Hepatocyte (in vitro differentiated cells): Measurements from ENCODE around the gene SEMA6A. TPM values are rescaled to one million over a fixed set of nuclear protein-coding genes. Genes with fewer than 3 reads are reported as not detected.

Experiments
- DNase-seq: peaks from one replicate; pipeline ENCODE4 v3.0.0-alpha.2; 2016; ENCODE audit warnings: low spot score
- H2AFZ ChIP-seq: fragments of 200-600 bp; sonication (generic); 2 replicates; pipeline ENCODE4 v1.6.0; 2016; ENCODE audit warnings: antibody characterized with exemption, mild to moderate bottlenecking
- H3K27ac ChIP-seq: fragments of 200-600 bp; sonication (generic); 2 replicates; pipeline ENCODE4 v1.5.1; 2016; ENCODE audit warnings: mild to moderate bottlenecking
- H3K27me3 ChIP-seq: fragments of 200-600 bp; sonication (generic); 2 replicates; pipeline ENCODE4 v1.6.1; 2016
- H3K36me3 ChIP-seq: fragments of 200-600 bp; sonication (generic); replicated peaks from 2 replicates; pipeline ENCODE4 v1.5.1; 2016; ENCODE audit warnings: low read depth; ENCODE audit not compliant: insufficient read depth
- H3K4me1 ChIP-seq: fragments of 200-600 bp; sonication (generic); 2 replicates; pipeline ENCODE4 v1.5.1; 2016; ENCODE audit warnings: mild to moderate bottlenecking, moderate library complexity; ENCODE audit not compliant: insufficient read depth
- H3K4me2 ChIP-seq: fragments of 200-600 bp; sonication (generic); 2 replicates; pipeline ENCODE4 v1.6.0; 2016
- H3K4me3 ChIP-seq: fragments of 200-600 bp; sonication (generic); 2 replicates; pipeline ENCODE4 v1.5.1; 2016; ENCODE audit warnings: mild to moderate bottlenecking
- H3K79me2 ChIP-seq: fragments of 200-600 bp; sonication (generic); 2 replicates; pipeline ENCODE4 v1.6.0; 2017; ENCODE audit warnings: mild to moderate bottlenecking
- H3K9me2 ChIP-seq: fragments of 200-600 bp; sonication (generic); replicated peaks from 2 replicates; pipeline ENCODE4 v1.6.0; 2017; ENCODE audit warnings: mild to moderate bottlenecking; ENCODE audit not compliant: insufficient read depth
- H3K9me3 ChIP-seq: fragments of 200-600 bp; sonication (generic); 2 replicates; pipeline ENCODE4 v1.5.1; 2016; ENCODE audit warnings: low read depth, mild to moderate bottlenecking
- H4K20me1 ChIP-seq: fragments of 200-600 bp; sonication (generic); 2 replicates; pipeline ENCODE4 v1.6.0; 2016; ENCODE audit warnings: mild to moderate bottlenecking; ENCODE audit not compliant: insufficient read depth, poor library complexity, severe bottlenecking
- CTCF ChIP-seq: fragments of 200-600 bp; sonication (generic); IDR thresholded peaks from 2 replicates; pipeline ENCODE4 v1.5.1; 2016; ENCODE audit warnings: antibody characterized with exemption, mild to moderate bottlenecking; ENCODE audit not compliant: poor library complexity
- EZH2 ChIP-seq: fragments of 200-600 bp; sonication (generic); IDR thresholded peaks from 2 replicates; pipeline ENCODE4 v1.6.1; 2016; ENCODE audit warnings: antibody characterized with exemption, mild to moderate bottlenecking, borderline replicate concordance
- EZH2phosphoT487 ChIP-seq: fragments of 200-600 bp; sonication (generic); IDR thresholded peaks from one replicate; pipeline ENCODE4 v1.6.1; 2018; ENCODE audit warnings: antibody characterized with exemption, mild to moderate bottlenecking, low read depth, moderate library complexity; ENCODE audit not compliant: unreplicated experiment, severe bottlenecking
- WGBS: methylation state at CpG from one replicate; pipeline ENCODE4 v1.1.6; 2016; ENCODE audit warnings: low lambda C conversion rate; ENCODE audit errors: missing lambda C conversion rate; 5-methylcytosine and 5-hydroxymethylcytosine counted together
- polyA plus RNA-seq: library from polyadenylated mRNA; unstranded; fragments of >200 nt; fragmentation: Nextera tagmentation; extraction: Ambion mirVana; gene quantifications from 2 replicates; pipeline ENCODE4 v1.2.1, GENCODE V29; 2016
- total RNA-seq: library from RNA; depleted of rRNA; stranded (reverse); fragments of >200 nt; gene quantifications from 2 replicates; pipeline ENCODE4 v1.2.3, GENCODE V29; 2014

Gene SEMA6A
- total and polyA plus RNA-seq, 2 experiments from 2014 or later: 38.2 to 68.6 TPM

- WGBS: 93% methylated on average over 3 of the region's 3 CpGs
These were observed 9.2 kb upstream of the SEMA6A start for GRCh38 chr5:116583862-116584222.

DNA sequence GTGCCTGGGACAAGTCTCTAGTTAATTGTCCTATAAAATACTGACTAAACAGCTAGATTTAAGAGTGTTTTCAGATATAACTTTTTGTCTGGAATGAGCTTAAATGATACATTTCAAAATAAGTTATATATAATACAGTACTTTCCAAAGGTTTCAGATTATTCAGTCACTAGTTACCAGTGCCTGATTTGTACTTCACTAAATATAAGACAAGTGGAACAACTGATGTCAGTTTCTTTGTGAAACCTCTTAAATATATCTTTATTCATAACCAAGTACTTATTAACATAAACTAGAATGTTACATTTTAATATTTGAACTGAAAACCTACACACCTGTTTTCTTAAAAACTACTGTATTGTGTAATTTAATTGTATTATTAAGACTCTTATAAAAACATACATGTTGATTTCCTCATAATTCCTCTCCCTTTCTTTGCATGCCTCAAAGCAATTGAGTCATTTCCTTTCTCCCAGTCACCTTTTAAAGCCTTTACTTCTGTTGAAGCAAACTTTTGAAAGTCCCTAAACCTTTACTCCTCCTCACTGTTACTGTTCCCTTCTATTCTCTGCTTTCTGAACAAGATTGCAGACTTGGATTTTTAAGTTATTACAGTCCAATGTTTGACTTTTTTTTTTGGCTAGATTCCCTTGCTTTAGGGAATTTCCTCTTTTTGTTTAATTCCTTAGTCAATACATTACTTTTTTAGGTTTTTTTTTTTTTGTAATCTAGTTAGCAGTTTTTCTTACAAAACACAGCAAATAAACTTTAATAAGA lies 8.7 kb upstream of the SEMA6A start:
- no peak overlapping the region for H2AFZ ChIP-seq
- no peak overlapping the region for H3K4me2 ChIP-seq
- H3K27ac ChIP-seq: no peak overlapping the region
- no peaks in the 10 kb centered on the region for H3K27me3 ChIP-seq
- H3K4me1 ChIP-seq: no peaks in the 10 kb centered on the region
- H4K20me1 ChIP-seq: no peaks in the 10 kb centered on the region
- no peaks in the 10 kb centered on the region for H3K79me2 ChIP-seq
- no peaks in the 10 kb centered on the region for H3K36me3 ChIP-seq
- no peaks in the 10 kb centered on the region for H3K9me2 ChIP-seq
- no peak overlapping the region for H3K4me3 ChIP-seq
- TF ChIP-seq EZH2phosphoT487 (no peak), CTCF (no peak)
- no peaks in the 10 kb centered on the region for H3K9me3 ChIP-seq
- no peak for DNase-seq

More at GRCh38 chr5:116583862-116584222, 9.2 kb upstream of the SEMA6A start:
- Histone ChIP-seq H3K4me1 (no peaks in the 10 kb centered on the region), H3K9me2 (no peaks in the 10 kb centered on the region), H3K4me3 (no peak overlapping the region), H3K4me2 (no peak overlapping the region), H3K27ac (no peak overlapping the region), H3K9me3 (no peaks in the 10 kb centered on the region), H4K20me1 (no peaks in the 10 kb centered on the region), H2AFZ (no peak overlapping the region), H3K27me3 (no peaks in the 10 kb centered on the region), H3K36me3 (no peaks in the 10 kb centered on the region), H3K79me2 (no peaks in the 10 kb centered on the region)
- no peak for DNase-seq
- no peak for TF ChIP-seq EZH2phosphoT487
- no peak for TF ChIP-seq EZH2
- no peak for TF ChIP-seq CTCF

GRCh38 chr5:116581910-116582309 lies 7.3 kb upstream of the SEMA6A start:
- Histone ChIP-seq H3K9me2 (no peaks in the 10 kb centered on the region), H3K36me3 (no peaks in the 10 kb centered on the region), H3K9me3 (no peaks in the 10 kb centered on the region), H3K4me2 (no peak overlapping the region), H3K4me1 (no peaks in the 10 kb centered on the region), H4K20me1 (no peaks in the 10 kb centered on the region), H3K79me2 (no peaks in the 10 kb centered on the region), H2AFZ (no peak overlapping the region), H3K4me3 (no peak overlapping the region), H3K27me3 (no peaks in the 10 kb centered on the region), H3K27ac (no peak overlapping the region)
- no peak for DNase-seq
- TF ChIP-seq CTCF: no peak
- TF ChIP-seq EZH2phosphoT487: no peak
- no peak for TF ChIP-seq EZH2
- WGBS: 100% methylated on average over 1 of the region's 1 CpG
